Ecto neural progenitor cell (in vitro differentiated cells): ENCODE data around the gene SLC1A7.

Experiments
- DNase-seq: peaks from one replicate; pipeline ENCODE4 v3.0.0-alpha.2; 2018; ENCODE audit warnings: low spot score

SLC1A7 gene

DNA sequence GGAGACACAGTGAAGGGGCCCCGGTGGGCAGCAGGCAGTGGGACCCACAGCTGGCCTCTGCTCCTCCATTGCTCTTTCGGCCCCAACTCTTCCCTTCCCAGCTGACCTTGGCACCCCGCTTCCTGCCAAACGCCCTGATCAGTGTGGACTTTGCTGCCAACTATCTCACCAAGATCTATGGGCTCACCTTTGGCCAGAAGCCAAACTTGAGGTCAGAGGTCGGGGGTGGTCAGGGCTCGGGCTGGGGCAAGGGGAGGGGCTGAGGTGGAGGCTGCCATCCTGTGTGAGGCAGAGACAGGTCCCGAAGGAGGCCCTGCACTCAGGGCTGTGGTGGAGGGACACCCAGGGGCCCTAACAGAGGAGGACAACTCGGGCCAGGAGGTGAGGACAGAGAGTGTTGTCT is 66.7 kb downstream of the SLC1A7 start:
- no peak for DNase-seq

DNA sequence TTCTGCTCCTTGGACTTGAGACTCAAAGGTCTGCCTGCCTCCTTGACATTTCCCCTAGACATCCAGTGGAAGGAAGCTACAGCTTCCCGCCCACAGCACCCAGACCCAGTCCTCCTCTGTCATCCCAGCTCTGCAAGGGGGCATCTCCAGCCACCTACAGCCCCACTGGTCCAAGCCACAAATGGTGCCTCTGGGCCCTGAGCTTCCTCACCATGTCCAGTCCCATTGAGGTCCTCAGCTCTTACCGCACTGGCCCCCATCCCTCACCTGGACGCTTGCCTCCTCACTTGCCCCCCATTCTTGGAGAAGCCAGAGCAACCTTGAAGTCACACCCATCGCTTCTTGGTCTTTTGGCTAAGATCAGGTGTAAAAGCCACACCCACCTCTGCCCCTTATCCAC is 67.2 kb downstream of the SLC1A7 start:
- DNase-seq, result no peak

DNA sequence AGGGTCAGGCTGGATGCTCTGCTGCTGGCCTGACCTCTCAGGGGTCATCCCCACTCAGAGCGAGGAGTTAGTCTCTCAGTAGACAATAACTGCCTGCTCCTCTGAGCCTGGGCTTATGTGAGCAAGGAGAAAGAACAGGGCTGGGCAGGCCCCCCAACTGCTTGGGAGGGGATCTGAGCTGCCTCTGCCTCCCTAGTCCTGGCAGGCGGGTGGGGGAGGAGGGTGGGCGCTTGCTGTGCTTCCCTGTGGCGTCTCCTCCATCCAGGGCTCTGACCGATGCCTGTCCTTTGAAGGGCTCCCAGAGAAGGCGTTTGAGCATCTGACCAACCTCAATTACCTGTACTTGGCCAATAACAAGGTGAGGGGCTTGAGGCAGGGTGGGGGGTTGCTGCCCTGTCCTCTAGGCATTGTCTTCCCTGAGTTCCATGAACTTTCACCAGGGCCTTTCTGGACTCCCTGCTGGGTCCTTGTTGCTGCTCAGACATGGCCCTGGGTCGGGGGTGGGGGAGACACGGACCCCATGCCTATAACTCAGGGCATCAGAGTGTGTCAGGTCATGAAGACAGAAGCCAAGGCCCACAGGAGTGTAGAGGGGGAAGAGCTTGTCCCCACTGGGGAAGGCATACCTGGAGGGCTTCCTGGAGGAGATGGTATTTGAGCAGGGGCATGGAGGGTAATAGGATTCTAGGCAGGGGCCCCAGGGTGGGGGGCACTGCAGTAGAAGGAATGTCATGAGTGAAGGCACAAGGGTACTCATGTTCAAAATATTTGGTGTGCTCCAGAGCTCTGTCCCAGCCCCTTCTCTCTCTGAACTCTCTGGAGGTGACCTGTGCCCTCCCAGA is 67.9 kb downstream of the SLC1A7 start:
- DNase-seq, result no peak

DNA sequence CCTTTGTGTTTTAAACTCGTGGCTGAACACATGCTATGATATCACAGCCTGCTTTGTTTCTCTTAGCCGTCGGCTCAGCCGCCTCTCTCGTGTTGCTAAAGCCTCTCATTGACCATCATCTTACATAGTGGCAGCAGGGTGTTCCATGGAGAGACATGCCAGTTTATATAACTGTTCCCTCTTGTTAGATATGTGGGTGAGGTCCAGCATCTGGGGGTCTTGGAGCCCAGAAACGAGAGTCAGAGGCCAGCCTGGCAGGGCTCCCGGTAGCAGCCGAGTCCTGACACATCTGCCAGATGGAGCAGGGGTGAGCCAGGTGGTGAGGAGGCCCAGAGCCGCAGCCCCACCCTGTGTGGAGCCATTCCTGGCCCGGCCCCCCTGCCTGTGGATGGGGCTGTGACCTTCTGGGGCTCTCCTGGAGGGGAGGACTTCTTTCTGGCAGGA is 68.5 kb downstream of the SLC1A7 start:
- no peak for DNase-seq

DNA sequence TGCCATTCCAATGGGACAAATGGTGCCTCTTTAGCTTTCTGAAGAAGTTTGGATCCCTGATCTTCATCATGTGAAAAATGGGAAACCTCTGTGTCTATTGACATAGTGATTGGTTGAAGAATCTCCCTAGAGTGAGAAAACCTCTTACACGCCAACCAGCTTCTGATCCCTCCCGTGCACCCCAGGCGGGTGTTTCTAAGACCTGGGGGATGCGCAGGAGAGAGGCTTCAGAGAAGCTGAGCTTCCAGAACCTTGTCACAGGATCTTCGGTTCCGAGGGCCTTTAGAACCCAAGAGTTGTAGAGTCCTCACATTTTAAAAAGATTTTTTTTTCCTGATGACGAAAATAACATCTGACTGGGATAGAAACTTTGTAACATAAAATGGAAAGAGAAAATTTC is 69.2 kb downstream of the SLC1A7 start:
- DNase-seq, result no peak

DNA sequence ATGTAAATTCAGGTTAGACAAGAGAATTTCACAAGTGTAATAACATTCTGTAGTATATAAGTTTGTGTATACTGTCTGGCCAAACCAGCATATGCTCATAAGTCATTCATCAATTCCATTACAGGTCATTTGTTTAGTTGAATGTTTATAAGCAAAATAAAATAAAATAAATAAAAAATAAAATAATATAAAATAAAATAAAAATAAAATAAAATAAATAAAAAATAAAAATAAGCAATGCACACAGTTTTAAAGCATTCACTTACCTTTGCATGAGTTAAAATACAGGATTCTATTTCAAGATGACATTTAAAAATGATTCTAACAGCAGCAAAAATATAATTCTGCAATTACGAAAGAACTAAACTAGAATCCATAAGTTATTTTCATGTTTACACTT is 70.5 kb downstream of the SLC1A7 start:
- no peak for DNase-seq

DNA sequence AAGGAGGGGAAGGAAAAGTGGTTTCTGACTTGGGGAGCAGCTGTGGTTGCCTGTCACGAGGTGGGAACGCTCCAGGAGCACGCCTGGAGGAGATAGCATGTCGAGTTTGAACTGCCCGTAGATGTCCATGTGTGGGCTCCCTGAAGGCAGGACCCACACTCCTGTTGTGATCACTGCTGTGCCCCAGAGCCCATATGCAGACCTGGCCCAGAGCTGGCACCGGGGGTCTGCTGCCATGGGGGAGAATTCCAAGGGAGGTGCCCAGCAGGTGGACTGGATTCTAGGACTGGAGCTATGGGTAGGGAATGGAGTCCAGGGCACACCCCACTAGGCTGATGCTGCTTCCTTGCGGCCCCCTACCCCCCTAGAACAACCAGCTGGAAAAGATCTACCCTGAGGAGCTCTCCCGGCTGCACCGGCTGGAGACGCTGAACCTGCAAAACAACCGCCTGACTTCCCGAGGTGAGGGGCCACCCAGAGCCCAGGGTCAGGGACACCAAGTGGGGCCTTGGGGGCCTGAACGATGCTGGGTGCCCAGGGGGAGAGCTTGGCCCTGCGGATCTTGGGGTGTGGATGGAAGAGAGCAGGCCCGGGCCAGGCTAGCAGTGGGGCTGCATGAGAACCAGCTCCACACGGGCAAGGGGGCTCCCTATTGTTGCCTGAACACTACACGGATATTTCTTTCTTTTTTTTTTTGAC is 71.1 kb downstream of the SLC1A7 start:
- DNase-seq, result no peak

DNA sequence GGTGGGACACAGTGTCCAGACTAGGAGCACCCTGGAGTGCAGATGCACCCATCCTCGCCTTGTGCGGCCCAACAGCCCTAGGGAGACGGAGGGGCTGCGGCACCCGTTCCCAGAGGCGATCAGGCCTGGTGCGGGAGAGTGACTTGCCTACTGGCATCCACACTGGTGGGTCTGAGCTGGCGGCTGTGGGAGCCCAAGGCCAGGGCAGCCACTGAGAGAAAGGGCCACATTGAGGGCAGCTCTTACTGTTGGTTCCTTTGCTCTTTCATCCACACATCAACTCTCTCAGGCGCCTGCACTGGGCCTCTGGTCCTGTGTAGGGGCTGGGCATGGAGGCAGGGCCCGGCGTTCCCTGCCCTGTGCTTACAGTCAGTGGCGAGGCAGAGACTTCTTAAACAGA is 71.8 kb downstream of the SLC1A7 start:
- DNase-seq, result peak; percentile 41

- DNase-seq, result no peak
Observed at GRCh38 chr1:53069663-53070327, 72.6 kb downstream of the SLC1A7 start.

DNA sequence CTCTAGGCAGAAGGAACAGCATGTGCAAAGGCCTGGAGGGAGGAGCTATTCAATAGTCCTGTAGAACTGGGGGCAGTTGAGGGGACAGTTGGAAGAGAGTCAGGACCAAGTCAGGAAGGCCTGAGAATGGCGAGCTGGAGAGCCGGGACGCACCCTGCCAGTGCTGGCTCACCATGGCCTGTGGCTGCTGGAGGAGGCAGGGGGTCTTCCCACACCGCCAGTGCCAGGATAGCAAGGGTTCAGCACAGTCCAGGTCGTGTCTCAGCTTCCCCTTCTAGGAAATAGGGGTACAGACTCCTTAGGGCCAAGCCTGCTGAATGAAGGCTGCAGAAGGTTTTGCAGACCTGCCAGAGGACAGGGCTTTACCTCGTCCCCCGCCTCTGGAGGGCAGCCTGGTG is 73.2 kb downstream of the SLC1A7 start:
- no peak for DNase-seq

DNA sequence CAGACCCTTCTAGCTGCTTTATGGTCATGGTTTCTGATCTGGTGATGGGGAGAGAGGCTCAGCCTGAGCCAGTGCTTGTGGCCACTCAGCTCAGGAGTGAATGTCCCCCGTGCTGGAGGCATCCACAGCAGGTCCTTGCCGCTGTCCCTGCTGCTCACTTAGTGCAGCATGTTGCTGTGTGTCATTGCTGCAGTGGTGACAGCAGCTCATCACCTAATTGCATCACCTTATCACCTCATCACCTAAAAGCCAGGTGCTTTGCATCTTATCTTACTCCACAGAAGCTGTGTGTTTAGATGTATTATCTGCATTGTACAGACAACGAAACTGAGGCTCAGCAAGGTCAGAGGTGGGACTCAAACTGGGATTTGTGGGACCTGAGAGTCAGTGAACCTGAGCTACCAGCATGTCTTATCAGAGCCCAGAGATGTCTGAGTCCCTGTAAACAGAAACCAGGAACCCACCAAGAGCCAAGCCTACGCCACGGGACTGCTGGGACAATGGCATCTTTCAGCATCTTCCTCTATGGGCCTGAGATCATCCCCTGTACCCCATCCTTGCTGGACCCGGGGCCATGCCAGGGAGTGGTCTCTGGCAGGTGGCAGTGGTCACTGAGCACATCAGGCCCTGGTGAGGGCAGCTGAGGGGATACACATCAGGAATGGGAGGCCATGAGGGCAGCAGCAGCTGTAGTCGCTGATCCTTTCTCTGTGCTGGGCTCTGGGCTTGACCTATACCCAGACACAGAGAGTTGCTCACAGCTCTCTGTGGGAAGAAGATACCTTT is 73.9 kb downstream of the SLC1A7 start:
- no peak for DNase-seq

DNA sequence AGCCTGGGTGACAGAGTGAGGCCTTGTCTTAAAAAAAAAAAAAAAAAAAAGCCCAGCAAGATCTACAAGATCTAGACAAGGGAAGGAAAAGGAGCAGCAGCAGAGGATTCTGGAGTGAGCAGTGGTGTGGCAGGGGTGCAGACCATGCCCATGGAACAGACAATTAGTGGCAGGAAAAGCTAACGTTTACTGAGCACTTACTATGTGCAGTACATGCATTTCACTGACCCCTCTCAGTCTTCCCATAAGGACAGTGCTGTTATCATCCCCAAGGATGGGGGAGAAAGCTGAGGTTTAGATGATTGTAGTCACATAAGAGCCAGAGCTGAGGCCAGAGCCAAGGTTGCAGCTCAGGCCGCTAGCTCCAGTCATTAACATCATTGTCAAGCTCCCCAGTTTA is 74.6 kb downstream of the SLC1A7 start:
- DNase-seq, result no peak

GRCh38 chr1:53066891-53067738 is 75.3 kb downstream of the SLC1A7 start:
- DNase-seq, result no peak

- DNase-seq, result no peak
Observed at GRCh38 chr1:53066488-53066887, 76.0 kb downstream of the SLC1A7 start.

DNA sequence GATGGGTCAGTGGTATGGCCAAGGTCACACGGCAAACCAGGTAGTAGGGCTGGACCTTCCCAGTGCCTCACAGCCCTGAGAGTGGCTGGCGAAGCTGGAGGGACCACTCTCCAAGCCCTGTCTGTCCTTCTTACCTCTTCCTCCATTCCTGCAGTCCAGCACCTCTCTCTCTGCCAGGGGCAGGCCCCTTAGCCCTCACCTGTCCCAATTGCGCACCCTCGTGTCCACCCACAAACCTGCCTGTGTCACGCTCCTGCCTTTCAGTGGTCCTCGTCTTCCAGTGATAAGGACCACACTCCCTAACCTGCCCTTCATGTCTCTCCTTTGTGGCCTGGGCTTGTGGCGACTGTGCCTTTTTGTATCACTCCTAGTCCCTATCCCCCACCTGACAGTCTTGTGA is 77.0 kb downstream of the SLC1A7 start:
- DNase-seq, result no peak

GRCh38 chr1:53063744-53064515 is 78.5 kb downstream of the SLC1A7 start:
- DNase-seq, result no peak

DNA sequence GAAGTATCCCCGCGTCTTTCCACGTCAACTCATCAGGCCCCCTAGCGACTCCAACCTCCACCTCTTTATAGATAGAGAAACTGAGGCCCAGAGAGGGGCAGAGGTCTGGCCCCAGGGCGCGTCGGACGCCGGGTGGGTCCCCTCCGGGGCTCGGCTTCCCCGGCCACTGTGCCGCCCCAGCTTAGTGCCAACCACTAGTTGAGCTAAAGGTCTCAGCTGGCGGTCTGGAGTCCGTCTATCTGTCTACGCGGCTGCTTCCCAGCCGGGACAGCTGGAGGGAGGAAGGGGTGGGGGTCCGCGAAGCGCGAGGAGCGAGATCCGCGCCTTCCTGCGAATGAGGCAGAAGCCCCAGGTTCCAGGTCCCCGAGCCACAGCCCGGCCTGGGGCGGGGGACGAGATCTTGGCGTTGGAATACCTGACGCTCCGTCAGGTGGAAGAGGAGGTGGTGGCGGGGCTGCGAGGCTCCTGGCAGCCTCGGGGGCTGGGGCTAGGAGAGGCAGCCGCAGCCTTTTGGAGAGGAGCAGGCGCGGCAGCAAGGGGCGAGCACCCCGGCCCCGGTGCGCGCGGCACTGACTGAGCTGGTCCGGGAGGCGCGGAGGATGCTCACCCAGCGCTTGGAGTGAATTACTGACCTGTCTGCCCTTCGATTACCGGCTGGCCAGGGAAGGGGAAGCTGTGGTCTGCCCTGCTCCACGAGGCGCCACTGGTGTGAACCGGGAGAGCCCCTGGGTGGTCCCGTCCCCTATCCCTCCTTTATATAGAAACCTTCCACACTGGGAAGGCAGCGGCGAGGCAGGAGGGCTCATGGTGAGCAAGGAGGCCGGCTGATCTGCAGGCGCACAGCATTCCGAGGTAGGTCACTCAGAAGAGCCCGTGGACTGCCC is 79.5 kb downstream of the SLC1A7 start:
- DNase-seq, result peak; percentile 67

GRCh38 chr1:53061859-53062707 is 80.4 kb downstream of the SLC1A7 start, which contains the start of gene PODN:
Gene PODN (plus strand): TSS chr1:53062213. CDS start chr1:53069856, 7,643 bp downstream.
- peak; percentile 64 for DNase-seq
